NCI-H2171 (cell line): ENCODE results near the gene DDX1.

Source experiments
- DNase-seq: peaks from one replicate; lab custom pipeline; 2025; lab: John Stamatoyannopoulos, UW

Gene DDX1

GRCh38 chr2:15562354-15563031 is 29.2 kb upstream of the DDX1 start:
- DNase-seq, result no peak

- DNase-seq, result no peak
Observed at GRCh38 chr2:15563227-15564100, 28.2 kb upstream of the DDX1 start.

- no peak for DNase-seq
Observed at GRCh38 chr2:15565392-15565791, 26.3 kb upstream of the DDX1 start.

GRCh38 chr2:15565994-15566671 is 25.5 kb upstream of the DDX1 start:
- DNase-seq, result no peak

- DNase-seq, result no peak
Observed at GRCh38 chr2:15566912-15567311, 24.8 kb upstream of the DDX1 start.

- no peak for DNase-seq
Observed at GRCh38 chr2:15568874-15569273, 22.8 kb upstream of the DDX1 start.

- no peak for DNase-seq
Observed at GRCh38 chr2:15570104-15570503, 21.6 kb upstream of the DDX1 start.

- DNase-seq, result no peak
Observed at GRCh38 chr2:15571729-15572128, 19.9 kb upstream of the DDX1 start.

- peak; percentile 83 for DNase-seq
Observed at GRCh38 chr2:15577071-15577735, 14.5 kb upstream of the DDX1 start.

GRCh38 chr2:15579641-15580040 is 12.0 kb upstream of the DDX1 start:
- no peak for DNase-seq

- DNase-seq, result no peak
Observed at GRCh38 chr2:15580451-15580850, 11.2 kb upstream of the DDX1 start.

GRCh38 chr2:15582710-15583357 is 8.8 kb upstream of the DDX1 start:
- no peak for DNase-seq

GRCh38 chr2:15583826-15584225 is 7.8 kb upstream of the DDX1 start:
- DNase-seq, result no peak

GRCh38 chr2:15584316-15584715 is 7.4 kb upstream of the DDX1 start:
- no peak for DNase-seq

GRCh38 chr2:15584767-15585469 is 6.8 kb upstream of the DDX1 start:
- no peak for DNase-seq

GRCh38 chr2:15588329-15588919 is 3.2 kb upstream of the DDX1 start:
- DNase-seq, result peak; percentile 34

- DNase-seq, result no peak
Observed at GRCh38 chr2:15591373-15591691, 336 bp upstream of the DDX1 start.

GRCh38 chr2:15593327-15593705 is 1.6 kb downstream of the DDX1 start:
- DNase-seq, result no peak

- DNase-seq, result no peak
Observed at GRCh38 chr2:15594291-15595256, 2.9 kb downstream of the DDX1 start.
